ENCODE data around the gene PPFIBP1. TPM values are rescaled to one million over a fixed set of nuclear protein-coding genes. Genes with fewer than 3 reads are reported as not detected.
A peak's percentile ranks its signal among the peaks of the same experiment; 100 is the strongest.
"Not testable (repeated sequence)": the region's sequence is repeated elsewhere in the genome, so short reads cannot be mapped to it uniquely, and the experiment has no call there.

PPFIBP1 gene
- total RNA-seq, 1 donor from 2014 or later = 102 TPM

GRCh38 chr12:27592548-27592947, 68.5 kb downstream of the PPFIBP1 start:
- peaks cover 7% of the 10 kb centered on the region for H3K36me3 Mint-ChIP-seq
- H3K27ac Mint-ChIP-seq = peak overlapping the region; percentile 40
- no peaks in the 10 kb centered on the region for H3K9me3 Mint-ChIP-seq
- DNase-seq (ENCODE audit: low spot score in 2 of 2, unreplicated experiment in 2 of 2) = no peak
- H3K4me1 Mint-ChIP-seq = peaks cover 56% of the 10 kb centered on the region
- TF ChIP-seq, protein P1, sequence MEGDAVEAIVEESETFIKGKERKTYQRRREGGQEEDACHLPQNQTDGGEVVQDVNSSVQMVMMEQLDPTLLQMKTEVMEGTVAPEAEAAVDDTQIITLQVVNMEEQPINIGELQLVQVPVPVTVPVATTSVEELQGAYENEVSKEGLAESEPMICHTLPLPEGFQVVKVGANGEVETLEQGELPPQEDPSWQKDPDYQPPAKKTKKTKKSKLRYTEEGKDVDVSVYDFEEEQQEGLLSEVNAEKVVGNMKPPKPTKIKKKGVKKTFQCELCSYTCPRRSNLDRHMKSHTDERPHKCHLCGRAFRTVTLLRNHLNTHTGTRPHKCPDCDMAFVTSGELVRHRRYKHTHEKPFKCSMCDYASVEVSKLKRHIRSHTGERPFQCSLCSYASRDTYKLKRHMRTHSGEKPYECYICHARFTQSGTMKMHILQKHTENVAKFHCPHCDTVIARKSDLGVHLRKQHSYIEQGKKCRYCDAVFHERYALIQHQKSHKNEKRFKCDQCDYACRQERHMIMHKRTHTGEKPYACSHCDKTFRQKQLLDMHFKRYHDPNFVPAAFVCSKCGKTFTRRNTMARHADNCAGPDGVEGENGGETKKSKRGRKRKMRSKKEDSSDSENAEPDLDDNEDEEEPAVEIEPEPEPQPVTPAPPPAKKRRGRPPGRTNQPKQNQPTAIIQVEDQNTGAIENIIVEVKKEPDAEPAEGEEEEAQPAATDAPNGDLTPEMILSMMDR (IDR thresholded peaks at IDR 0.05; ENCODE audit: unreplicated experiment) = no peak
- H3K27me3 Mint-ChIP-seq (ENCODE audit: low read depth) = no peaks in the 10 kb centered on the region
- no peak overlapping the region for H3K4me3 Mint-ChIP-seq

DNA sequence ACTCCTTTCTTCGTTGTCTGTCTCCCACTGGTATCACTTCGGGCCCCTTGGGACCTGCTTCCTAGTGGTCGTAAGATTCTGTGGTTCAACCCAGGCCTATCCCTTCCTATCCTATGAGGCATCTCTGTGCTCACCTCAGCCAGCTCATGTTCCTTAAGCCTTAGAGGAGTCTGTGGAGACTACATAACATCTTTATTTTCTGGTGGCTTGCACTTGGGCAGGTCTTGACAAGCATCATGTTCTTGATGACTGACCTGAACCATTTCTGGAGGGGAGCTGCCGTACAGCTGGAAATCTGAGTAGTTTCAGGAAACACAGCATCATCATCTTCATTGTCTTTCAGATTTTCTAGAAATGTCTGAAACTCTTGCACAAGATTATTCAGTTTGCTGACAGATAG, 69.3 kb downstream of the PPFIBP1 start:
- Mint-ChIP-seq H3K4me1 (peaks cover 50% of the 10 kb centered on the region), H3K27me3 (ENCODE audit: low read depth) (no peaks in the 10 kb centered on the region), H3K9me3 (peaks cover 4% of the 10 kb centered on the region), H3K27ac (peak overlapping the region; percentile 64), H3K4me3 (no peak overlapping the region), H3K36me3 (peaks cover 11% of the 10 kb centered on the region)
- DNase-seq (ENCODE audit: low spot score in 2 of 2, unreplicated experiment in 2 of 2) = no peak
- TF ChIP-seq, protein P1 (IDR thresholded peaks at IDR 0.05; ENCODE audit: unreplicated experiment) = no peak

- peak overlapping the region; percentile 74 for H3K27ac Mint-ChIP-seq
- no peaks in the 10 kb centered on the region for H3K27me3 Mint-ChIP-seq (ENCODE audit: low read depth)
- H3K9me3 Mint-ChIP-seq = peaks cover 4% of the 10 kb centered on the region
- H3K36me3 Mint-ChIP-seq = peaks cover 14% of the 10 kb centered on the region
- DNase-seq (ENCODE audit: low spot score in 2 of 2, unreplicated experiment in 2 of 2) = no peak
- peaks cover 39% of the 10 kb centered on the region for H3K4me1 Mint-ChIP-seq
- H3K4me3 Mint-ChIP-seq = no peak overlapping the region
- TF ChIP-seq, protein P1 (IDR thresholded peaks at IDR 0.05; ENCODE audit: unreplicated experiment) = no peak
Observed at GRCh38 chr12:27595231-27595642, 71.2 kb downstream of the PPFIBP1 start.

DNA sequence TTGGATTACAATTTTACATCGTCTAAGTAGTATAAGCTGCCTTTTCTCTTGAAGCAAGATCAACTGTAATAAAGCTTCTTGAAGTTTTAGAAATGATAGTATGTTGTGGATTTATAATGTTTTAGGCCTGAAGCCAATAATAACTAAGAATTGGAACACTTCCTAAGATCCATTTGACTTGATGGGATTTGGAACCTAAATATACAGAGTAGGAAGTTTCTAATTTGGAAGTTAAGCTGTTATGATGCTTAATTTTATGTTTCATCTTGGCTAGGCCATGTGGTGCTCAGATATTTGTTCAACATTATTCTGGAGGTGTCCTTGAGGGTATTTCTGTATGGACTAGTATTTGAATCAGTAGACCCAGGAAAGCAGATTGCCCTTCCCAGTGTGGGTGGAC, 74.9 kb downstream of the PPFIBP1 start:
- peak overlapping the region; percentile 5 for H3K27ac Mint-ChIP-seq
- H3K4me3 Mint-ChIP-seq; H3K27me3 Mint-ChIP-seq (ENCODE audit: low read depth); DNase-seq (ENCODE audit: low spot score in 2 of 2, unreplicated experiment in 2 of 2); H3K9me3 Mint-ChIP-seq: not testable (repeated sequence)
- H3K36me3 Mint-ChIP-seq = peaks cover 15% of the 10 kb centered on the region
- H3K4me1 Mint-ChIP-seq = peaks cover 22% of the 10 kb centered on the region

- H3K4me1 Mint-ChIP-seq = peaks cover 14% of the 10 kb centered on the region
- H3K27me3 Mint-ChIP-seq (ENCODE audit: low read depth); H3K4me3 Mint-ChIP-seq; DNase-seq (ENCODE audit: low spot score in 2 of 2, unreplicated experiment in 2 of 2); H3K27ac Mint-ChIP-seq: not testable (repeated sequence)
- H3K36me3 Mint-ChIP-seq = peaks cover 19% of the 10 kb centered on the region
- H3K9me3 Mint-ChIP-seq = peaks cover 15% of the 10 kb centered on the region
Observed at GRCh38 chr12:27601056-27601828, 77.2 kb downstream of the PPFIBP1 start.

GRCh38 chr12:27602516-27602915, 78.5 kb downstream of the PPFIBP1 start:
- H3K9me3 Mint-ChIP-seq = peaks cover 15% of the 10 kb centered on the region
- H3K27me3 Mint-ChIP-seq (ENCODE audit: low read depth) = no peaks in the 10 kb centered on the region
- TF ChIP-seq, protein P1 (IDR thresholded peaks at IDR 0.05; ENCODE audit: unreplicated experiment) = no peak
- peaks cover 23% of the 10 kb centered on the region for H3K4me1 Mint-ChIP-seq
- peaks cover 15% of the 10 kb centered on the region for H3K36me3 Mint-ChIP-seq
- no peak overlapping the region for H3K4me3 Mint-ChIP-seq
- no peak overlapping the region for H3K27ac Mint-ChIP-seq
- DNase-seq (ENCODE audit: low spot score in 2 of 2, unreplicated experiment in 2 of 2) = no peak
